ENCODE measurements around the gene PRPH.

PRPH gene

GRCh38 chr12:49328816-49329215 is 33.9 kb downstream of the PRPH start:
- Histone ChIP-seq H3K9me3 (ENCODE audit: insufficient read depth, low read length) (no peaks in the 10 kb centered on the region), H2AFZ (ENCODE audit: low read depth, low read length, severe bottlenecking) (no peak overlapping the region), H3K27ac (ENCODE audit: low read depth, low read length) (no peak overlapping the region), H3K9ac (ENCODE audit: low read length) (no peak overlapping the region), H3K4me3 (ENCODE audit: insufficient read depth, low read length, poor library complexity, severe bottlenecking) (no peak overlapping the region), H3K9me2 (replicated peaks; ENCODE audit: insufficient read depth, low read length) (no peaks in the 10 kb centered on the region), H3K27me3 (ENCODE audit: low read length) (no peaks in the 10 kb centered on the region), H3K79me2 (ENCODE audit: insufficient read depth, low read length) (peaks cover 7% of the 10 kb centered on the region), H3K4me2 (ENCODE audit: low read depth, low read length, poor library complexity, severe bottlenecking) (no peak overlapping the region), H3F3A (ENCODE audit: insufficient read depth) (no peaks in the 10 kb centered on the region), H3K36me3 (ENCODE audit: low read length) (no peaks in the 10 kb centered on the region; the same call in none of the 2 replicates), H4K20me1 (ENCODE audit: low read depth, low read length) (no peaks in the 10 kb centered on the region)
- TF ChIP-seq EZH2phosphoT487 (conservative IDR thresholded peaks at IDR 0.05; ENCODE audit: low read length) (no peak), CTCF (IDR thresholded peaks at IDR 0.05; ENCODE audit: insufficient read depth, low read length, poor library complexity, severe bottlenecking) (no peak)

- Histone ChIP-seq H3K9ac (ENCODE audit: low read length) (no peak overlapping the region), H3K27ac (ENCODE audit: low read depth, low read length) (no peak overlapping the region), H3K79me2 (ENCODE audit: insufficient read depth, low read length) (no peaks in the 10 kb centered on the region), H3K9me2 (replicated peaks; ENCODE audit: insufficient read depth, low read length) (no peaks in the 10 kb centered on the region), H3K4me3 (ENCODE audit: insufficient read depth, low read length, poor library complexity, severe bottlenecking) (no peak overlapping the region), H3K36me3 (ENCODE audit: low read length) (no peaks in the 10 kb centered on the region; the same call in none of the 2 replicates), H4K20me1 (ENCODE audit: low read depth, low read length) (no peaks in the 10 kb centered on the region), H3K27me3 (ENCODE audit: low read length) (no peaks in the 10 kb centered on the region), H2AFZ (ENCODE audit: low read depth, low read length, severe bottlenecking) (no peak overlapping the region), H3F3A (ENCODE audit: insufficient read depth) (no peaks in the 10 kb centered on the region), H3K4me2 (ENCODE audit: low read depth, low read length, poor library complexity, severe bottlenecking) (no peak overlapping the region), H3K9me3 (ENCODE audit: insufficient read depth, low read length) (no peaks in the 10 kb centered on the region)
- TF ChIP-seq EZH2phosphoT487 (conservative IDR thresholded peaks at IDR 0.05; ENCODE audit: low read length): no peak
- no peak for TF ChIP-seq CTCF (IDR thresholded peaks at IDR 0.05; ENCODE audit: insufficient read depth, low read length, poor library complexity, severe bottlenecking)
Measured at GRCh38 chr12:49330032-49330619, 35.2 kb downstream of the PRPH start.

- H2AFZ ChIP-seq (ENCODE audit: low read depth, low read length, severe bottlenecking): no peak overlapping the region
- no peaks in the 10 kb centered on the region for H3K79me2 ChIP-seq (ENCODE audit: insufficient read depth, low read length)
- no peaks in the 10 kb centered on the region for H3K27me3 ChIP-seq (ENCODE audit: low read length)
- H3K4me2 ChIP-seq (ENCODE audit: low read depth, low read length, poor library complexity, severe bottlenecking): no peak overlapping the region
- no peak overlapping the region for H3K4me3 ChIP-seq (ENCODE audit: insufficient read depth, low read length, poor library complexity, severe bottlenecking)
- H4K20me1 ChIP-seq (ENCODE audit: low read depth, low read length): no peaks in the 10 kb centered on the region
- no peak overlapping the region for H3K9ac ChIP-seq (ENCODE audit: low read length)
- H3K9me2 ChIP-seq (replicated peaks; ENCODE audit: insufficient read depth, low read length): no peaks in the 10 kb centered on the region
- H3K36me3 ChIP-seq (ENCODE audit: low read length): no peaks in the 10 kb centered on the region; the same call in none of the 2 replicates
- TF ChIP-seq EZH2phosphoT487 (conservative IDR thresholded peaks at IDR 0.05; ENCODE audit: low read length): no peak
- no peak for TF ChIP-seq CTCF (IDR thresholded peaks at IDR 0.05; ENCODE audit: insufficient read depth, low read length, poor library complexity, severe bottlenecking)
- no peaks in the 10 kb centered on the region for H3K9me3 ChIP-seq (ENCODE audit: insufficient read depth, low read length)
- no peaks in the 10 kb centered on the region for H3F3A ChIP-seq (ENCODE audit: insufficient read depth)
- H3K27ac ChIP-seq (ENCODE audit: low read depth, low read length): no peak overlapping the region
Measured at GRCh38 chr12:49330631-49331379, 35.9 kb downstream of the PRPH start.
